Measurements from ENCODE around the gene AP3B1.

GRCh38 chr5:78064941-78065472 is 229.5 kb downstream of the AP3B1 start:
- no peak for TF ChIP-seq CTCF (IDR thresholded peaks at IDR 0.05)
- TF ChIP-seq POLR2A (IDR thresholded peaks at IDR 0.05), result no peak

Measured in testis (tissue), 2 donors.